ENCODE measurements around the gene MYO5B. TPM values are rescaled to one million over a fixed set of nuclear protein-coding genes. Genes with fewer than 3 reads are reported as not detected.

The MYO5B gene
- total RNA-seq, 1 donor from 2014 or later: 0.21 TPM

DNA sequence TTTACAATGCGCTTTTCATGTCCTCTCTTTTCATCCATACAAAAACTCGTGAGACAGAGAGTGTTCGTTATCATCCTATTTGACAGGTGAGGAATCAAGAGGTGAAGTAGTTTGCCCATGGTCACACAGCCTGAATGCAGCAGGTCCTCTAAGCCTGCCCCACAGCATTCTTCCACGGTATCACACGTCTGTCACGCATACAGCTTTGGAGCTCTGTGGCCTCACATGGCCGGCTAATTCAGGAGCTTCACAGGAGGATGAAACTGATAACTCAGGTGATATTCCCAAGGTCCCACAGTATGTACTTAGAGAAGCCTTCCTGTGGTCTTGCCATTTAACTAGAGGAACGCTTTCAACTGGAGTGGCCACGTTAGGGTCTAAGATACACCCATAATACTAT lies 59.0 kb downstream of the MYO5B start:
- Histone ChIP-seq H3K9me3 (no peaks in the 10 kb centered on the region), H3K27ac (no peak overlapping the region), H3K27me3 (no peaks in the 10 kb centered on the region), H3K36me3 (no peaks in the 10 kb centered on the region), H3K4me3 (no peak overlapping the region), H3K4me1 (no peaks in the 10 kb centered on the region)
- TF ChIP-seq, protein P1, sequence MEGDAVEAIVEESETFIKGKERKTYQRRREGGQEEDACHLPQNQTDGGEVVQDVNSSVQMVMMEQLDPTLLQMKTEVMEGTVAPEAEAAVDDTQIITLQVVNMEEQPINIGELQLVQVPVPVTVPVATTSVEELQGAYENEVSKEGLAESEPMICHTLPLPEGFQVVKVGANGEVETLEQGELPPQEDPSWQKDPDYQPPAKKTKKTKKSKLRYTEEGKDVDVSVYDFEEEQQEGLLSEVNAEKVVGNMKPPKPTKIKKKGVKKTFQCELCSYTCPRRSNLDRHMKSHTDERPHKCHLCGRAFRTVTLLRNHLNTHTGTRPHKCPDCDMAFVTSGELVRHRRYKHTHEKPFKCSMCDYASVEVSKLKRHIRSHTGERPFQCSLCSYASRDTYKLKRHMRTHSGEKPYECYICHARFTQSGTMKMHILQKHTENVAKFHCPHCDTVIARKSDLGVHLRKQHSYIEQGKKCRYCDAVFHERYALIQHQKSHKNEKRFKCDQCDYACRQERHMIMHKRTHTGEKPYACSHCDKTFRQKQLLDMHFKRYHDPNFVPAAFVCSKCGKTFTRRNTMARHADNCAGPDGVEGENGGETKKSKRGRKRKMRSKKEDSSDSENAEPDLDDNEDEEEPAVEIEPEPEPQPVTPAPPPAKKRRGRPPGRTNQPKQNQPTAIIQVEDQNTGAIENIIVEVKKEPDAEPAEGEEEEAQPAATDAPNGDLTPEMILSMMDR (IDR thresholded peaks at IDR 0.05): no peak
- no peak for DNase-seq (ENCODE audit: low spot score in 2 of 2)
- intact Hi-C loops (cut with DNase I): no loop called here

DNA sequence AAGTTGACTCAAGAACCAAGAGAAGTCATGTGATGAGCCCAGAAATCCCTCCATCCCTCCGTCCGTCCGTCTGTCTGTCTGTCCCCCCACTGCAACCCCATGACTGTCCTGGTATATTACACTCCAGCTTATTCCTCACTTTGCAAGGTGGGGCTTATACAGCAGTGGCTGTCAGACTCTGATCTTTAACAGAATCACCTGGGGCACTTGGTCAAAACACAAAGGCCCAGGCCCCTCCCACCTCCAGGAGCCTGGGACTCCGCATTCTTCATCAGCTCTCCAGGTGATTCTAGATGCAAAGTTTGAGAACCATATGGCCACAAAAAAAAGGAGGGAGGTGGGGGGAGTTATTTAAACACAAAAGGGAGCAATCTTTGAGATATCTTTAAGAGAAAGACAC lies 61.4 kb downstream of the MYO5B start:
- H3K27me3 ChIP-seq: no peaks in the 10 kb centered on the region
- intact Hi-C loops (cut with DNase I): no loop called here
- H3K27ac ChIP-seq: no peak overlapping the region
- no peaks in the 10 kb centered on the region for H3K4me1 ChIP-seq
- no peaks in the 10 kb centered on the region for H3K9me3 ChIP-seq
- H3K4me3 ChIP-seq: no peak overlapping the region
- no peak for DNase-seq (ENCODE audit: low spot score in 2 of 2)
- TF ChIP-seq, protein P1 (IDR thresholded peaks at IDR 0.05): no peak
- no peaks in the 10 kb centered on the region for H3K36me3 ChIP-seq

DNA sequence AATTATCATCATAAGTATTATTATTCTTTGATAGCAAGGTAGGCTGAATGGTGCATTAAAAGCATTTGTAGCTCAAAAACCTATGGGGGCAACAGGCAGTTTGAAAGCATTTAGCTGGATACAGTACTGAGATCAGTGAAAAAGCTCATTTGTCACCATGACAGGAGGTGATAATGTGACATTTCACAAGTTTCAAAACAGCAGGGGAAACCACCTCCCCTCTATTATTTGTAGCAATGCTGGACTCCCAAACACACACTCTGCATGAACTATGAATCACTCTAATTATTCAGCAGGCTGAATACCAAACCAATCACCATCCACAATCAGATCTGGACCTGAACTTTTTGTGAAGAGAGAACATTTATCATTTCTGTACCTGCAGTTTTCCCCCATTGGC lies 63.4 kb downstream of the MYO5B start:
- no peaks in the 10 kb centered on the region for H3K9me3 ChIP-seq
- DNase-seq (ENCODE audit: low spot score in 2 of 2): no peak
- TF ChIP-seq, protein P1 (IDR thresholded peaks at IDR 0.05): no peak
- no peaks in the 10 kb centered on the region for H3K36me3 ChIP-seq
- intact Hi-C loops (cut with DNase I): no loop called here
- H3K27me3 ChIP-seq: no peaks in the 10 kb centered on the region
- no peaks in the 10 kb centered on the region for H3K4me1 ChIP-seq
- no peak overlapping the region for H3K27ac ChIP-seq
- H3K4me3 ChIP-seq: no peak overlapping the region

DNA sequence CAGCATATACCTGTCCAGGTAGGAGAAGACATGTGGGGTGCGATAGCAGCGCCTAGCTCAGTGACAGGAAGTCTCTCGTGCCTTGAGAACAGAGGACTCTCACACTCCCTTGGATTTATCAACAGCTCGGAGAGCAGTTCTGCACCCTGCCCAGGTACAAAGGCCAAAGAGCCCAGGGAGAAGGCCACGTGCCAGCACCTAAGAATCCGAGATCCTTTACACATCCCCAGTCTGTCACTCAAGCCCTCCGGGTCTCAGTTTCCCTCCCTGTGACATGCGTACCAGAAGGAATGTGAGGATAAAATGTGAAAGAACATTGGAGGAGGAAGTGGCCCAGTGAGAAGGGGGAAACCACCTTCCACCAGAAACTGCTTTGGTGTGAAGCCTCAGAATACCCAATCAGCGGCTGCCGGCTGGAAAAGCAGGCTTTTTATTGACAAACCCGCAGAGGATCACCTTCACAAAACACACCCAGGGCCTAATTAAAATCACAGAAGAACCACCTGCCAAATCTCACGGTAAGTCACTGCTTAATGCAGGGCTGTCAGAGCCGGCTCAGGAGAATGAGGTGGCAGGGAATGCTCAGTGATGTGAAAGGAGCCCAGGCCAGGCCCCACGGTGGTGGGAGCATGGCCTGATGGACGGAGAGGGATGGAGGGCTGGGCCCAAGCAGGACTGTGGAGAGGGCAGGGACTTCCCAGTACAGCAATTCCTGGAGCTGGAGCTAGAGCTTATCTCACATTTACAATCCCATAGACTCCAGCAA lies 66.3 kb downstream of the MYO5B start:
- Histone ChIP-seq H3K4me3 (no peak overlapping the region), H3K27me3 (no peaks in the 10 kb centered on the region), H3K27ac (no peak overlapping the region), H3K36me3 (no peaks in the 10 kb centered on the region), H3K4me1 (no peaks in the 10 kb centered on the region), H3K9me3 (no peaks in the 10 kb centered on the region)
- intact Hi-C loops (cut with DNase I): no loop called here
- no peak for DNase-seq (ENCODE audit: low spot score in 2 of 2)
- TF ChIP-seq, protein P1 (IDR thresholded peaks at IDR 0.05): no peak

DNA sequence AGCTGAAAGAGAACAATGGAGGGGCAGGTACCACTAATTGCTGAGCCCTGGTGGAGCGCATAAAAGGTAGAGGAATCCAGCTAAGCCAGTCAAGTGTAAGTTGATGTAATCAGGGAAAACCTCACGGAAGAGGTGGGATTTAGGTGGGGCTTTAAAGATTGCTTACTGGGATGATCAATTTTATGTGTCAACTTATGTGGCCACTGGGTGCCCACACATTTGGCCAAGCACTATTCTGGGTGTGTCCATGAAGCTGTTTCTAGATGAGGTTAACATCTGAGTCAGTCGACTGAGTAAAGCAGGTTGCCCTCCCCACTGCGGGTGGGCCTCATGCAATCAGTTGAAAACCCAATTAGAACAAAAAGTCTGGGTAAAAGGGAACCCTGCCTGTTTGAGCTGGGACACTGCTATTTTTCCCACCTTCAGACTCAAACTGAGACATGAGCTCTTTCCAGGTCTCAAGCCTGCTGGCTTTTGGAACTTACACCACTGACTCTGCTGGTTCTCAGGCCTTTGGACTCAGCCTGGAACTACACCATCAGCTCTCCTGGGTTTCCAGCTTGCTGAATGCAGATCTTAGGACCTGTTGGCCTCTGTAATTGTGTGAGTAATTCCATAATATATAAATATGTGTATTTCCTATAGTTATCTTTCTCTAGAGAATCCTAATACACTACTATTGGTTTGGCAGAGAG lies 67.3 kb downstream of the MYO5B start:
- TF ChIP-seq, protein P1 (IDR thresholded peaks at IDR 0.05): no peak
- Histone ChIP-seq H3K27ac (no peak overlapping the region), H3K4me1 (no peaks in the 10 kb centered on the region), H3K27me3 (no peaks in the 10 kb centered on the region), H3K9me3 (no peaks in the 10 kb centered on the region), H3K4me3 (no peak overlapping the region), H3K36me3 (no peaks in the 10 kb centered on the region)
- intact Hi-C loops (cut with DNase I): no loop called here
- no peak for DNase-seq (ENCODE audit: low spot score in 2 of 2)

Measured in ascending aorta (tissue), 2 donors.